GM10248 (cell line): ENCODE measurements around the gene METTL26.

ENCODE experiments used
- CTCF ChIA-PET: fragments of 300-600 bp; sonication (Branson Sonifier 250); formaldehyde crosslinking; extraction: SDS; loops from one replicate; lab custom pipeline; 2021; ENCODE audit warnings: antibody characterized with exemption; lab: Yijun Ruan, JAX
- POLR2A ChIA-PET: fragments of 350-650 bp; sonication (Branson Sonifier 250); formaldehyde crosslinking; extraction: SDS; loops from one replicate; lab custom pipeline; 2020; ENCODE audit warnings: antibody characterized with exemption; lab: Yijun Ruan, JAX
- DNase-seq: peaks from one replicate; pipeline ENCODE4 v3.0.0; 2012; ENCODE audit errors: extremely low spot score
- CTCF ChIP-seq: IDR thresholded peaks from 2 replicates; pipeline ENCODE4 v1.5.1; 2012; ENCODE audit warnings: mild to moderate bottlenecking, low read depth; ENCODE audit errors: extremely low read depth, missing control alignments, control extremely low read depth

METTL26 gene

DNA sequence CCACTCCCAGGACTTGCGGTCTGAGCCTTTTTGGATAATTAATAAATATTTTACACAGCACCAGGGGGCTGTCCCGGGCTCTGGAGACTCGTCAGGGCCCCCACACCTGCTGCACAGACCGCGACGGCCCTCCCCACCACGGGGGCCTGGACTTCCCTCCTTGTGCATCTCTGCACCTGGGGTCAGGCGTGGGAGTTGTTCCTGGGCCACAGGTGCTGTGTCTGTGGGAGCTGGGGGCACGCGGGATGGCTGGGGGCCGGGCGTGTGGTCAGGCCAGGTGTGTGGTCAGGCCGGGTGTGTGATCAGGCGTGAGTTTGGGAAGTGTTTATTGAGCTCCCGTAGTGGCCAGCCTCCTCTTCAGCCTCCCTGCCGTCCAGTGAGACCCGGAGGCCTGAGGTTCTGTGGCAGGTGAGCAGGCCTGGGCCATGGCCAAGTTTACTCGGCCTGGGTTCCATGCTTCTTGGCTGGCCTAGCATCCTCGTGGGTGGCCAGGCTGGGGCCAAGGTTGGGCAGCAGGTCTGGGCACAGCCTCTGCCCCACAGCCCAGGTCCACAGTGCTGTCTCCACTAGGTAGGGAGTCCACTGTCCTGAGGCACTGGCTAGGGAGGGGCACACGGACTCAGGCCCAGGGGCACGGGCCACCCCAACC is 42.2 kb upstream of the METTL26 start:
- no peak for TF ChIP-seq CTCF
- DNase-seq: no peak
- ChIA-PET POLR2A (no interaction called here), CTCF (interaction anchor here (1.2 to 4.6 kb wide), 2 partner anchors 10 to 43 kb away, joined by 3 to 28 read pairs; partner anchors contain the start of genes ANTKMT and RHOT2)

DNA sequence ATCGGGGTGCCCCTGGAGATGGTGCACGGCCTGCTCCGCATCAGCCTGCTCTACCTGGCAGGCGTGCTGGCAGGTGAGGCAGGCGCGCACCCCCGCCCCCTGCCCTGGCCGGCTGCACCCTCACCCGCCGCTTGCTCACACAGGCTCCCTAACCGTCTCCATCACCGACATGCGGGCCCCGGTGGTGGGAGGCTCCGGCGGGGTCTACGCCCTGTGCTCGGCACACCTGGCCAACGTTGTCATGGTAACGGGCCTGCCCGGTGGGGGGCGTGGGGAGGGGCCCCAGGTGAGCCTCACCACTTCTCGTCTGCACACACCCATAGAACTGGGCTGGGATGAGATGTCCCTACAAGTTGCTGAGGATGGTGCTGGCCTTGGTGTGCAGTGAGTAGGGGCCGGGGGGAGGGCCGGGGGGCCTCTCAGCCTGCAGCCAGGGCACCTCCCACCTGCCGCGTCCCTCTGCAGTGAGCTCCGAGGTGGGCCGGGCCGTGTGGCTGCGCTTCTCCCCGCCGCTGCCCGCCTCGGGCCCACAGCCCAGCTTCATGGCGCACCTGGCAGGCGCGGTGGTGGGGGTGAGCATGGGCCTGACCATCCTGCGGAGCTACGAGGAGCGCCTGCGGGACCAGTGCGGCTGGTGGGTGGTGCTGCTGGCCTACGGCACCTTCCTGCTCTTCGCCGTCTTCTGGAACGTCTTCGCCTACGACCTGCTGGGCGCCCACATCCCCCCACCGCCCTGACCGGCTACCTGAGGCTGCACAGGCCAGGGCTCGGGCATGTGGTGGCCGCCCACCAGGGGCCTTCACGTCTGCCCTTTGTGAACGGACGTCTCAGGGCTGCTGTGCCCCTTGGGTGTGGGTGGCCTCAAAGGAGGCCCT is 41.4 kb upstream of the METTL26 start:
- ChIA-PET POLR2A (no interaction called here), CTCF (interaction anchor here (0.7 to 4.6 kb wide), 3 partner anchors 10 to 44 kb away, joined by 3 to 28 read pairs (median 3); partner anchors contain the start of genes ANTKMT, RHOT2 and WDR90)
- DNase-seq: no peak
- no peak for TF ChIP-seq CTCF

- CTCF ChIA-PET: interaction anchor here (0.7 to 1.4 kb wide), 3 partner anchors 10 to 29 kb away, joined by 3 to 4 read pairs (median 3); partner anchors contain the start of gene WDR90
- POLR2A ChIA-PET: no interaction called here
- TF ChIP-seq CTCF: no peak
- no peak for DNase-seq
Observed at GRCh38 chr16:676913-677312, 40.8 kb upstream of the METTL26 start.

DNA sequence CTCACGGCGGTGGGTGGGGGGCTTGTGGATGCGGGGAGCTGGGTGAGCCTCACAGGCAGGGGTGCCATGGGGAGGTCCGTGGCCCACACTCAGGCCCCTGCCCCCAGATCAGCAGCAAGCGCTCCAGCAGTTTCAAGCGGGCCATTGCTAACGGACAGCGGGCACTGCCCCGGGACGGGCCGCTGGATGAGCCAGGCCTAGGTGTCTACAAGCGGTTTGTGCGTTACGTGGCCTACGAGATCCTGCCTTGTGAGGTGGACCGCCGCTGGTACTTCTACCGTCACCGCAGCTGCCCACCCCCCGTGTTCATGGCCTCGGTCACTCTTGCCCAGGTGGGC is 40.4 kb upstream of the METTL26 start:
- ChIA-PET CTCF (interaction anchor here (1.3 to 1.4 kb wide), 2 partner anchors 9 to 28 kb away, joined by 3 to 4 read pairs; no protein-coding TSS in a partner anchor), POLR2A (no interaction called here)
- TF ChIP-seq CTCF: no peak
- DNase-seq: no peak

GRCh38 chr16:675884-676564 is 39.9 kb upstream of the METTL26 start:
- ChIA-PET CTCF (interaction anchor here (1.0 to 1.6 kb wide), 5 partner anchors 8 to 28 kb away, joined by 3 to 5 read pairs (median 4); partner anchors contain the start of gene JMJD8), POLR2A (no interaction called here)
- no peak for TF ChIP-seq CTCF
- no peak for DNase-seq

- ChIA-PET POLR2A (no interaction called here), CTCF (interaction anchor here (1.0 to 1.6 kb wide), 6 partner anchors 8 to 27 kb away, joined by 3 to 5 read pairs (median 4); partner anchors contain the start of gene JMJD8)
- no peak for TF ChIP-seq CTCF
- DNase-seq: no peak
Observed at GRCh38 chr16:674968-675883, 39.1 kb upstream of the METTL26 start, which contains the start of gene RHBDL1. Gene RHBDL1, plus strand, starts transcription at chr16:675671. Its CDS starts 120 bp downstream, at chr16:675791.
